Omental fat pad (tissue), 4 donors: ENCODE data around the gene ERCC3. TPM values are rescaled to one million over a fixed set of nuclear protein-coding genes. Genes with fewer than 3 reads are reported as not detected.

ENCODE experiments used
- ATAC-seq: fragments of 150-250 bp; one replicate; pipeline ENCODE4 v1.9.1; 2016; ENCODE audit warnings: mild to moderate bottlenecking, moderate library complexity; ENCODE audit not compliant: low FRiP score
- DNase-seq: peaks from one replicate; pipeline ENCODE4 v3.0.0-alpha.2; 2019; ENCODE audit warnings: low spot score
- total RNA-seq, 4 donors: library from RNA; depleted of rRNA; stranded (reverse); fragments of >200 nt; gene quantifications; one replicate each; pipeline ENCODE4 v1.1.0, GENCODE V29; 2016
- TF ChIP-seq, protein P1 (sequence below), 3 donors: fragments of 450-650 bp; IDR thresholded peaks; one replicate each; pipeline ENCODE4 v1.5.1; 2016 to 2017; ENCODE audit warnings: antibody characterized with exemption in 3 of 3, mild to moderate bottlenecking in 3 of 3, moderate library complexity in 2 of 3

Gene ERCC3
- total RNA-seq, 4 donors from 2014 or later, result 27.7 to 58.8 (median 37.5) TPM

DNA sequence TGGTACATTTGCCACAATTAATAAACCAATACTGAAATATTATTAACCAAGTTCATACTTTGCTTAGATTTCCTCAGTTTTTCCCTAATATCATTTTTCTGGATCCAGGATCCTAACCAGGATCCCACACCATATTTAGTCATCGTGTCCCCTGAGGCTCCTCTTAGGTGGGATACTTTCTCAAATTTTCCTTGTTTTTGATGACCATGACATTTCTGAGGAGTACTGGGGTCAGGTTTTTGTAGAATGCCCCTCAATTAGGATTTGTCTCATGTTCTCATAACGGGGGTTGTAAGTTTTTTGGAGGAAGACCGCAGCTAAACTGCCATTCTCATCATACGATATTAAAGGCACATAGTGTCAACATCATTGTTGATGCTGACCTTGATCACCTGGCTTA, 15.5 kb upstream of the ERCC3 start:
- DNase-seq (no peak), ATAC-seq (no peak)
- TF ChIP-seq, protein P1, sequence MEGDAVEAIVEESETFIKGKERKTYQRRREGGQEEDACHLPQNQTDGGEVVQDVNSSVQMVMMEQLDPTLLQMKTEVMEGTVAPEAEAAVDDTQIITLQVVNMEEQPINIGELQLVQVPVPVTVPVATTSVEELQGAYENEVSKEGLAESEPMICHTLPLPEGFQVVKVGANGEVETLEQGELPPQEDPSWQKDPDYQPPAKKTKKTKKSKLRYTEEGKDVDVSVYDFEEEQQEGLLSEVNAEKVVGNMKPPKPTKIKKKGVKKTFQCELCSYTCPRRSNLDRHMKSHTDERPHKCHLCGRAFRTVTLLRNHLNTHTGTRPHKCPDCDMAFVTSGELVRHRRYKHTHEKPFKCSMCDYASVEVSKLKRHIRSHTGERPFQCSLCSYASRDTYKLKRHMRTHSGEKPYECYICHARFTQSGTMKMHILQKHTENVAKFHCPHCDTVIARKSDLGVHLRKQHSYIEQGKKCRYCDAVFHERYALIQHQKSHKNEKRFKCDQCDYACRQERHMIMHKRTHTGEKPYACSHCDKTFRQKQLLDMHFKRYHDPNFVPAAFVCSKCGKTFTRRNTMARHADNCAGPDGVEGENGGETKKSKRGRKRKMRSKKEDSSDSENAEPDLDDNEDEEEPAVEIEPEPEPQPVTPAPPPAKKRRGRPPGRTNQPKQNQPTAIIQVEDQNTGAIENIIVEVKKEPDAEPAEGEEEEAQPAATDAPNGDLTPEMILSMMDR (IDR thresholded peaks at IDR 0.05), result no peak

DNA sequence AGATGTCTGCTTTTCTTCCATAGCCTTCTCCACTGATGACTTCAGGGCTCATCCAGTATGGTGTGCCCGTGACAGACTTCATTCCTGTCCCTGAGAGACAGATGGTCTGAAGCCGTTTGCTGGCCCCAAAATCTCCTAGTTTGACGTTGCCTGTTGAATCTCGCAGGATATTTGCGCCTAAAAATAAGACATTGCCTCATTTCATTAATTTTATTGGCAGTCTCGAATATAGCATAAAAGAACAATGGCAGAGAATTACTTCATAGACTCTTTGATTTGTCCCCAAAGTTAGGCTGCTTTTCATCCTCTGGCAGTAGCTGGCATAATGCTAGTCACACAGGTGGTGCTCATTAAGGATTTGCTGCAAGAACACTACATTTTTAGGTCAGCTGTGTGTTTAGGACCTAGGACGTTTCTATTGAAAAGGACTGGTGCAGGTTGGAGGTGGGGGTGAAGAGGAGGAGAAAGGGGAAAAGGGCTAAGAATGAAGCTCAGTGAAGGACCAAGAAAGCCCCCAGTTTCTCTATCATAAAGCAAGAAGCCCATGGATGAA, 14.7 kb upstream of the ERCC3 start:
- DNase-seq, result no peak
- ATAC-seq, result no peak
- TF ChIP-seq, protein P1 (IDR thresholded peaks at IDR 0.05), result no peak

DNA sequence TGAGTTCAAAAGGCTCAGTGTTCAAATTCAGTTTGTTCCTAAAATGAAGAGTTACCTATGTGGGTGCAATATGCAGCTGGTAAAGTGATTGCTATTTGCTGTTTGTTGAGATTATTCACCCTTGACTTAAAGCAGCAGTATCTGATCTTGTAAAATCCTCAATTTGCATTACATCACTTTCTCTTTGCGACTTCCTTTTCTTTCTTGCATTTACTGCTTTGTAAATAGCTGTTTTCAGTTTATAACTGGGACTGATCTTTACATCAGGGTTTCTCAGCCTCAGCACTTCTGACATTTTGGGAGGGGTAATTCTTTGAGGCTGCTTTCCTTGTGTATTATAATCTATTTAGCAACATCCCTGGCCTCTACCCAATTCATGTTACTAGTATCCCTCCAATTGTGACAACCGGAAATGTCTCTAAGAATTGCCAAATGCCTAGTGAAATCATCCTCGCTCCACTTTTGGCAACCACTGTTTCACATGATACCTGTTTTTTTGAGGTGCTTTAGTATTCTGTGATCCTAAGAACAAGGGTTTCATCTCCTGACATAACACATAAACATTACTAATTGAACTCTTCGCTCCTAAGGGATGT, 12.1 kb upstream of the ERCC3 start:
- no peak for ATAC-seq
- TF ChIP-seq, protein P1 (IDR thresholded peaks at IDR 0.05), result no peak
- DNase-seq, result no peak

DNA sequence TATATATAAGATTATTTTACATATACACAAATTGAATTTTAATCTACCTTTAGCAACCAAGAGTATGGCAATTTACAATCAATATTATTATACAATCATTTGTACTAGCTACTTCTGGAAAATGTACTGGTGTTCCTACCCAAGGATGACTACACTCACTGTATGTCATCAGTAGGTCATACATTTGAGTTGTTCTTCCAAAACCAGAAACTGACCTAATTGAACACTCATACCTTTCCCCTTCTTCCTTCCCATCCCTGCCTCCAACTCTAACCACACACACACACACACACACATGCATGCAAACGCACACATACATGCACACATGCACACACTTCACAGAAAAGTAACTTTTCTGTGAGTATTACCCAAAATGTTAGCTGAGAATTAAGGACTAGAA, 8.2 kb upstream of the ERCC3 start:
- no peak for ATAC-seq
- DNase-seq, result no peak
- TF ChIP-seq, protein P1 (IDR thresholded peaks at IDR 0.05), result no peak

DNA sequence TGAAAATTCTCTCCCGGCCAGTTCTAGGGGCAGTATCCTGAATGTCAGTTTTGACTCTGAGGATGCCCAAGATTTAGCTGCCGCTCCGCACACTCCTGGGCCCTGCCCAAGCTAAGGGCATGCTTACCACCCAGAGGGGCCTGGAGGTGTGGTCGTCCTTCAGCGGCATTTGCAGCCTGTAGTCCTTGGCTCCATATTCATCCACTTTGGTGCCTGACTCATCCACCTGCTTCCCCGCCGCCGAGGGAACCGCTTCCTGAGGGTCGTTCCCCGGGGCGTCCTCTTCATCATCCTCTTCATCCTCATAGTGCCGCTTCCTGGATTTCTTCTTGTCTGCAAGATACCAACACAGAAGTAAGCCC, 577 bp downstream of the ERCC3 start:
- peak; percentile 28 for ATAC-seq
- DNase-seq, result no peak
- TF ChIP-seq, protein P1 (IDR thresholded peaks at IDR 0.05), result no peak

DNA sequence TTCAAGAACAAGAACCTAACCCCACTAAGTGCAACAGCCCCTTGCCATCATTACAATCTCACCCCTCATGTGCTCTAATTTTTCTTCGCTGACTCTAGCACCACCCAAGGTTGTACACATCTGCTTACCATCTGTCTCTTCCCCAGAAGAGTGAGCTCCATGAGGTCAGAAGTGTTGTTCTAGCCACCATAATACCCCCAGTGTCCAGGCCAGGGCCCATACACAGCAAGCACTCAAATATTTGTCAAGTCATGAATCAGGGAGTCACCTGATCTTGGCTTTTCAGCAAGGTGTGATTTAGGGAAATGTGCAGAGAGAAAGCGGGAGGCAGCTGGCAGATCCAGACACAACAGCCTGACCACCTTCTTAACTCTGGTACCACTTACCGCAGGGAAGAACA, 5.7 kb downstream of the ERCC3 start:
- TF ChIP-seq, protein P1 (IDR thresholded peaks at IDR 0.05), result no peak
- no peak for ATAC-seq
- no peak for DNase-seq

DNA sequence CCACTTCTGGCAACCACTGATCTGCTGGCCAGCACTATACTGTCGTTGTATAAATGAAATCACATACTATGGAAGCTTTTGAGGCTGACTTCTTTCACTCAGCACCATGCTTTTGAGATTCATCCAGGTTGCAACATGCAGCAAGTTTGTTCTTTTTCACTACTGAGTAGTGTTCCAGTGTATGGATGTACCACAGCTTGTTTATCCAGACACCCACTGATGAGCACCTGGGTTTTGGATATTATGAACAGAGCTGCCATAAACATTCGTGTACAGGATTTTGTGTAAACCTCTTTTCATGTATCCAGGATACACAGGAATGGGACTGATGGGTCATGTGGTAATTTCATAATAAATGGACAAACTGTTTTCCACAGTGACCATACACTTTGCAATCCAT, 10.7 kb downstream of the ERCC3 start:
- no peak for ATAC-seq
- DNase-seq, result no peak
- TF ChIP-seq, protein P1 (IDR thresholded peaks at IDR 0.05), result no peak
